COR-L47 (cell line): ENCODE measurements around the gene CUX1.
"Not testable (repeated sequence)": the region's sequence is repeated elsewhere in the genome, so short reads cannot be mapped to it uniquely, and the experiment has no call there.

ENCODE experiments used
- DNase-seq: peaks from one replicate; lab custom pipeline; 2025; lab: John Stamatoyannopoulos, UW

CUX1 gene

GRCh38 chr7:102289057-102289456, 471.6 kb downstream of the CUX1 start:
- no peak for DNase-seq

- no peak for DNase-seq
Measured at GRCh38 chr7:102291056-102291915, 473.9 kb downstream of the CUX1 start.

GRCh38 chr7:102291916-102292267, 474.5 kb downstream of the CUX1 start:
- no peak for DNase-seq

GRCh38 chr7:102292813-102293798, 475.7 kb downstream of the CUX1 start:
- no peak for DNase-seq

- DNase-seq: no peak
Measured at GRCh38 chr7:102294589-102294988, 477.2 kb downstream of the CUX1 start.

GRCh38 chr7:102295346-102296178, 478.1 kb downstream of the CUX1 start:
- DNase-seq: no peak

- no peak for DNase-seq
Measured at GRCh38 chr7:102296179-102296438, 478.7 kb downstream of the CUX1 start.

GRCh38 chr7:102296514-102296913, 479.1 kb downstream of the CUX1 start:
- no peak for DNase-seq

GRCh38 chr7:102297487-102298218, 480.2 kb downstream of the CUX1 start:
- no peak for DNase-seq

GRCh38 chr7:102300643-102301221, 483.3 kb downstream of the CUX1 start:
- no peak for DNase-seq

GRCh38 chr7:102301367-102301766, 483.9 kb downstream of the CUX1 start:
- not testable (repeated sequence) for DNase-seq

- no peak for DNase-seq
Measured at GRCh38 chr7:102302025-102302424, 484.6 kb downstream of the CUX1 start.

- no peak for DNase-seq
Measured at GRCh38 chr7:102303669-102304422, 486.4 kb downstream of the CUX1 start.

- no peak for DNase-seq
Measured at GRCh38 chr7:102304668-102305067, 487.2 kb downstream of the CUX1 start.

GRCh38 chr7:102305414-102306268, 488.2 kb downstream of the CUX1 start:
- no peak for DNase-seq

GRCh38 chr7:102306916-102307677, 489.7 kb downstream of the CUX1 start:
- no peak for DNase-seq

GRCh38 chr7:102310414-102310815, 493.0 kb downstream of the CUX1 start:
- no peak for DNase-seq

- DNase-seq: no peak
Measured at GRCh38 chr7:102312317-102312716, 494.9 kb downstream of the CUX1 start.
